Activated CD4-positive, alpha-beta T cell treated with anti-CD3 and anti-CD28 coated beads for 4 hours (primary cell): ENCODE data around the gene CEP131.
A peak's percentile ranks its signal among the peaks of the same experiment; 100 is the strongest.

Source experiments
- DNase-seq, 2 donors: peaks; one replicate each; pipeline ENCODE4 v3.0.0-alpha.2; 2020

The CEP131 gene

DNA sequence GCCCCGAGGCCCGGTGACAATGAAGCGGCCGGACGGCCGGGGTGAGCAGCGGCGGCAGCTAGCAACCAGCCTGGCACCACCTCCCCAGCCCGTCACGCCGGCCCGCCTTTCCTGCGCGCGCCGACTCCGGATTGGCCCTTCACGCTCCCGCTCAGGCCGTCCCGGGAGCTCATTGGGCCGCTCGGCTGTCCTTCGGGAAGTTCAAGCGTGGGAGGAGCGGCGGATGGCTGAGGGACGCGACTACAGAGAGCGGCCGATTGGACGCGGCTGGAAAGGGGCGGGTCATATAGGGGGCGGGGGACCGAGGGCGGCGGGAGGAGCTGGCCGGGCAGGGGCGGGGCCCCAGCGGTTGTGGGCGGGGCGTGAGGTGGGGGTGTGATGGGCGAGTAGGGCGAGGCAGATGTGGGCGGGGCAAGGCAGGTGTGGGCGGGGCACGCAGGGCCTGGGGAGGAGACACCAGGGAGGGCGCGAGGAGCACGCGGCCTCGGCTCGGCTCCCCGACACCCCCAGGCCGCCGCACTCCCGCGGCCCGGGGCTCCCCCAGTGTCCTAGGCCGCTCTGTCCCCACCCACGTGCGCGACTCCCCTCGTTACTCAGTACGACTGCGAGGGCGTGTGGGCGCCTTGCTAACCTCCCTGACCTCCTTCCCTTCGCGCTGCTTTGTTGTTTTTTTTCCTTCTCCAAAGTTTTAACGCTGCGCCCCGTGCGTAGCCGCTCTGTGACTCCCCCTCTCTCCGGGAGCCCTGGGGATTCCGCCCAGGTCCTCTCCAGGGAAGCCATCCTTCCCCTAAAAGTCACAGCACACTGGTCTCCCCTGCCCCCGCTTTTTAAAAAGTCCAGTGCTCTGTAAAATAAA, at the start of gene CEP131:
TSS of gene CEP131 (minus strand) at position 60 of the 856 bp plus-strand sequence. CDS start 2,909 bp downstream, outside the sequence.
- peak; percentile 99 to 100 for DNase-seq

DNA sequence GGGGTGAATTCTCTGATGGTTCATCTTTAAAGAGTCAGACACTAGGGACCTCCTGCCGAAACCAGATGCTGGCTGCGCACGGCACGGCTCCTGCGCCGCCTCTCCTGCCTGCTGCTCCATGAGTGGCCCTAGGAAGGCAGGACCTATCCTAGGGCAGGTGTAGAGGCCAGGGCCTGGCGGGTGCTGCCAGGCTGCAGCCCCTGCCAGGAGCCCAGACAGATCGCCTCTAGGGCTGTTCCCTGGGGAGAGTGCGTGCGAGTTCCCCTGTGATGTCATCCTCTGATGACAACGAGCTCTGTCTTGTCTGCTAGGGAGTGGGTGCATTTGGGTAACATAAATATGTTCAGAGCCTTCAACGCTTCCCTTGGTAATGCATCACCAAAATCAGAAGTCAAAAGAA, 48.5 kb upstream of the CEP131 start:
- DNase-seq, result no peak

DNA sequence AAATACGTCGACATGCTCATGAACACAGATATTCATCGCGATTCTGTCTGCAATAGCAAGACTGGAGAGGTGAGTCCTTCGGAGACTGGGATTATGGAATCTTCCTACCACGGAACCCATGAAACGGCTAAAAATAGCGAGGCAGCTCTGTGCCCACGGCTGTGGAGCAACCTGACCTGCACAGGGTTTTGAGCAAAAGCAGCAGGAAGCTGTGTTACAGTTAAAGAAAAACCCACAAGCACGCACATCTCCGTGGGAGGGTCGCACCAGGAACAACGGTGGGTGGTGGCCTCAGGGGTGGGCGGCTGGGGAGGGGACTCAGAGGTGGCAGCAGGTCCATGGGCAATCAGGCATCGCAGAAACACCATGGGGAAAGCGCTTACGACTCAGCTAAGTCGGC, 47.5 kb upstream of the CEP131 start:
- no peak for DNase-seq

DNA sequence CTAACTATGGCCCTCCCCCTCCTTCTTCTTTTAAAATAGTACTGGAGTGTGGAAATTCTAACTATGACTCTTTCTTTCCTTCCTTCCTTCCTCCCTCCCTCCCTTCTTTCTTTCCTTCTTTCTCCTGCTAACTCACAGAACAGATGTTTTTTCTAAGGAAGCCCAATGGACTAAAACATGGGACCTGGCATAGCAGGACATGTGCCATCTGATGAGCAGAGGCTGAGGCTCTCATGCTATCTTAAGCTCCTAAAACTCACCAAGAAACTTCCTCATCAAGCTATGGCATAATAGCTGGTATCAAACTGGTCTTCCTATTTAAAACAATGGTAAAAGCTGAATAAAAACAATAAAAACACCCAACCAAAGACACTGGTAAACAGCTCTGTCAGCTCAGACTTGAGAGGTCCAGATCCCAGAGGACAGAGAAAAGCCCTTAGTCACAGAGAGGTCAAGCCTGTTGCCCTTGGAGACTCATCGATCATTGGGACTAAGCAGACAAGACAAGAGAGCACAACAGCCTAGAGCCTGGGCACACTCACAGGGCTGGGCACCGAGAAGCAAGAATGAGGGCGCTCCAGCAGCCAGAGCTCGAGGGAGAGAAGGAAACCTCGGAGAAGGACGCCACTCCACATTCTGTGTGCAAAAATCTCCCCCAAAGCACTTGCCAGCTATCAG, 44.8 kb upstream of the CEP131 start:
- no peak for DNase-seq

DNA sequence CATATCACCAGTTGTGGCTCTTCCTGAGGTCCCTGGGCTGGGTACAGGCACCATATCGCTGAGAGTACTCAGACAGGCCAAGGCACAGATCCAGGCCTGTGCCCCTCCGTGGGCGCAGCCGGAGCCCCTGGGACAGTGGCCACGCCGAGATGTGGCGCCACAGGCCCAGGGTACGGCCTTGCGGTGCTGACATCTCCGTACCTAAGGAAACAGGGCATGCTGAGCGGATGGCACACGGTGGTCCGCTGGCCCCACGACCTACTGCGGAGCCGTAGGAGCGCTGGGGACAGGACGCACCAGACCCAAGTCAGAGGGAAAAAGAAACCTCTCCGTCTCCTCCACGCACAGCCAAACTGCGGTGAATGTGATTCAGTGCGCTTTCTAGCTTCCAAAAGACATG, 42.8 kb upstream of the CEP131 start:
- no peak for DNase-seq

DNA sequence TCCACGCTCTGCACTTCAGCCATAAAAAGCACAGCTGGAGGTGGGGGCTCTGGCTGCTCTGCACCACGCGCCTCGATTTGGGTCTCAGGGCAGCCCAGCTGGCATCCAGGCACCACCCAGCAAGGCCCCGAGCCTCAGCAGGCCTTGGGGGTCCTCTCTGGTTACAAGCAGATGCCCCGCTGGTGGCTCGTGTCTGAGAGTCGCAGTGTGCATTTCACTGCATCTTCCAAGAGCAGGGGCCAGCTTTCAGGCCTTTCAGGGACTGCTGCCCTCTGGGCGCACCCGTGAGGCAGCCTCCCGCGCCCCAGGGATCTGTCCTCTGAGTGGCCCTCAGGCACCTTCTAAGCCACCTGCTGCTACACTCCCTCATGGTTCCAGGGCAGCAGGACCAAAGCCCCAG, 41.9 kb upstream of the CEP131 start:
- no peak for DNase-seq

DNA sequence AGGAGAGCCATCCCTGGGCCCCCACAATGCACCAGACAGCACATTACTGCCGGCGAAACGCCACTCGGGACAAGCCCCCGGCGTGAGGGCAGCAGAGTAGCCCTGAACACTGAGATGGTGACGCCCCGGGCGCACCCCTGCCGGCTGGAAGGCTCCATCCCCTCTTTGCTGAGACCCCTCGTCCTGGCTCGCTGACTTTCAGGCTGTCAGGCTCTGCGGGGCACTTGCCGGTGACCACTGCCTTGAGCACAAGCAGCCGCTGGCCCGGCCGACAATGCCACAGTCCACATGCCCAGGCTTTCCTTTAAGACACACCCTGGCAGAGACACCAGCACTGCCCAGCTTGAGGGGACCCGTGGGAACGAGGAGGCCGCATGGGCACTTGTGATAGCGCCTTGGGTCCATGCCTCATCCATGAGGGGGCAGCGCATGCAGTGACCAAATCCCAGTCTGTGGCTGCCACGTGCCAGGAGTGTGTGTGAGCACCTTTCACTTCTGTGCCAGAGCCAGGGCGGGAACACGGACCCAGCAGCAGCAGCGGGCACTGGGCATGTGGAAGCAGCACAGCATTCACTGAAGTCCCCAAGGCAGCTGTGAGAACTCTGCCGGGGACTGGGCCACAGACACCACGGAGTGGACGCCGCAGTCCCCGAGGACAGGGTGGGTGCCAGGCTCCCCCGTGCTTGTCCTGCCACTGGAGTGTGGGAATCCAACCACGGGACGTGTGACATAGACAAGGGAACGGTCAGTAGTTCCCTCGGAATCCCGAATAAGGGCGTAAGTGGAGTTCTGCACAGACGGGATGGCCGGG, 40.8 kb upstream of the CEP131 start:
- no peak for DNase-seq

DNA sequence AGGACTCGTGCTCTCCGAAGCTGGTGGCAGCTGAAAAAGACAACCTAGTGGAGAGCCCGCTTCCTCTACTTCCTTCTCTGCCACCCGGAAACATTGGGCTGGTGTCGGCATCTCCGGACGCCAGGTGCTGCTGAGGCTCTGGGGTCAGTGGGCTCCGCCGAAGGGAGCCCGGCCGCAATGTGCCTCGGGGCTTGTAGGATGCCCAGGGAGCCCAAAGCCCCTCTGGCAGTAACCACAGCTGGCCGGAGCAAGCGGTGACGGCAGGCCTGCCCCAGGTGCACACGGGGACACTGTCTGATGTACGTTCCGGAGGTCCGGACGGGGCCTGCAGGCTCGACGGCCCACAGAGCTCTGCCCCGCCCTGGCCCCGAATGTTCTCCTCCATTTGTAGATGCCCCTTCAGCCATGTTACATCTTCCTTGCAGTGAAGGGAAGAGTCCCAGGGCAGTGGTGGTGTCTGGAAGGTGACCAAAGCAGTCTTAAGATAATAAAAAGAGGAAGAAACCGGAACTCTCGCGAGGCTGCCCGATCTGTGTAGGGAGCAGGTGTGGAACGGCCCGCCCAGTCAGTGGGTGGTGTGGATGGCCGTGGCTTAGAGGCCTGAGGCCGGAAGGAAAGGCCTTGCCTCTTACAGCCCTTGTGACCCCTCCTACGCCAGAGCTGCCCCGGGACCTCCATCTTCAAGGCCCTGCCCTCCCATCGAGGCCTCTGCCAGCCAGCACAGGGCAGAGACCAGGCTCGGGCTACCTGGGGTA, 39.0 kb upstream of the CEP131 start:
- DNase-seq, result no peak

DNA sequence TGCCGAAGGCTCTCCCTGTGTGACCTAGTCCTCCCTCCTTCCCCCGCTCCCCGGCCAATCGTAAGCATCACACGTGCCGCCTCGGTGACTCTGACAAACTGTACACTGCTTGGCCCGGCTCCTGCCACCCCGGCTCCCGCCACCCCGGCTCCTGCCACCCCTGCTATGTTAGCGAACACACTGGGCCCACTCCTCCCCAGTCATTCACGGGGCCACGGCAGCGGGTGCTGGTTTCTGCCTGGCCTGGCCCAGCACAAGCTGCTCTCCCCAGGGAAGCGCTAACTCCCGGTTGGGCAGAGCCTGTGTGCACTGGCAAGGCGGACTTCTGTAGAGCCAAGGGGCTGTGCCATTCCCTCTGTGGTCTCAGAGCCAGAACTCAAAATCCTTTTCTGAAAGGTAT, 38.3 kb upstream of the CEP131 start:
- DNase-seq, result no peak

DNA sequence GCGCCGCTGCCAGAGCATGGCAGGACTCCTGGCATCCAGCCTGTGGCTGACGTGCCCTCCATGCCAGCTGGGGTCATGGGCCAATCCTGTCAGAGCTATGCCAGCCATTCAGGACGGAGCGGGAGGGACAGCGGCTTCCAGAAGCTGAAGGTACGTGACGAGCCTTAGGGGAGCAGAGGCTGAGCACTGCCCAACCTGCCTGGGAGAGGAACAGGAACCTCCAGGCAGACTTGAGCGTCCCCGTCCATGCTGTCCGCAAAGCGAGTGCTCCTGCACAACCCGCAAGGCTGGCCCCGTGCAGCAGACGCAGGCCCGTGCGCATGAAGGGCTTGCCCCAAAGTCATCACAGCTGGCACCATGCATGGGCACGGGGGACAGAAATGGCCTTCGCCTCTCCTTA, 37.9 kb upstream of the CEP131 start:
- no peak for DNase-seq

DNA sequence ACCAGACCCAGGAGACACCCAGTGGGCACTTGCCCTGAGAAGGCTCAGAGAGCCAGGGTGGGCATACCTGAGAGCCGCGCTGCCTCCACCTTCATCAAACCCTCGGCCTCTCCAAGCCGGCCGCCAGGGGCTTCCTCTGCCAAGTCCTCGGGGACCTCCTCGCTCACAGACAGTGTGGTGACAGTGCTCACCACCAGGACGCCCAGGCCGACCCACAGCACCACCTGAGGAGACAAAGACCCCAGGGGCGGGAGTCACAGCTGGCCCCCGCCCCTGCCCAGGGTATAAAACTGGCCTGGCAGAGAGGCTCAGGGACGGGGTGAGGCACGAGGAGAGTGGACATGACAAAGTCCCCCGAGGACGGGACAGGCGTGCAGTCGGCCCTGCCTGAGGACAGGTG, 37.4 kb upstream of the CEP131 start:
- DNase-seq, result no peak

DNA sequence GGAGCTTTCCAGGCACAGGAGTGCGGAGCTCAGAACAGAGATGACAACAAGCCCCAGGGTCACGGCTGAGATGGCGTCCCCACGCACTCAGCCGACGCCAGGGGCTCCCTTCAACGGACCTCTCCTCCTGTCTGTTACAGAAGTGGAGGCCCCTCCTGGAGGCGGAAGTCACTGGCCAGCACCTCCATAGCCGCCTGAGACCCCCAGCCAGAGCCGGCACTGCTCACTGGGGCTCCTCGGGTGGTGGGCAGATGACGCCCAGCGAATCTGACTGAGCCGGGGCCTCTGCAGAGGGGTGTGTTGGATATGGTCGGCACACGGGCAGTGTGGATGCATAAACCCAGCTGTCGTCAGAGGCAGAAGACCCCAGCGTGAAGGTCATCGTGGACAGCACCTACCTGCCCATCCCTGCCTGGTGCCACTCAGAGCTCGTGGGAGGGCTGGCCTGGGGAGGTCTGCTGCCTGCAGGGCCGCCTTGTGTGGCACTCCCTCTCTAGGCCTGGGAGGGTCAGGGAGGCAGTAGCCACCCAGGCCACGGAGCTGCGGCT, 36.4 kb upstream of the CEP131 start:
- DNase-seq, result no peak

DNA sequence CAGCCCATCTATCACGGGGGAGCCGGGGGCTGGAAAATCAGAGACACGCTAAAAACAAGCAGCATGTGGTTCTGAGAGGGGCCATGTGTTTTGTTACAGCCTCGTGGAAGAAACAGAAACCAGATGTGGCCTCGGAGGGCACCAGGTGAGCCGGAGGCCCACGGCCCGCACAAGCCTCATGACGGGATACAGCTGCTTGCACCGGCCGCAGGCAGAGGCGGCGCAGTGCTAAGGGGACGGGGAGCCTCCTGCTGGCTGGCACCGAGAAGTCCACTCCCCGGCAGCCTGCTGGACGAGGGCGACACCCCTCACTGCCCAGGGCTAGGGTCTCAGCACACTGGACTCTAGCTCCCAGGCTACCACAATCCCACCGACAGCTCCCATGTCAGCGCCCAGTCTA, 35.5 kb upstream of the CEP131 start:
- DNase-seq, result no peak

DNA sequence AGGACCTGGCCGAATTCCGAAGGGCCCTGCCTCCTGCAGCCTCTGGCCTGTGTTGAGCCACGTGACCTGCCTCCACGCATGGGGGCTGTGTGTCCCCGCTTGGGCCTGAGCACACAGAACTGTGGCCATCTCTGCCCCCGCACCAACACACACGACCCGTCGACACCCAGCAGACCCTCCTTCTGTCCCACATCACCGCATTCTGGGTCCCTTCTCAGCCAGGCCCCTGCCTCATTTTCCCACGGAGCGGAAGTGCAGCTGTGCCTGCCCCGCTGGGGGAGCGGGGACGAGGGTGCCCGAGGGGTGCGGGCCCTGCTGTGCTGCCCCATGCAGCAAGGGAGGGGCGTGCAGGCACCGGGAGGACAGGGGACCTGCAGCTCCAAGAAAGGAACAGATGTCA, 34.8 kb upstream of the CEP131 start:
- no peak for DNase-seq

DNA sequence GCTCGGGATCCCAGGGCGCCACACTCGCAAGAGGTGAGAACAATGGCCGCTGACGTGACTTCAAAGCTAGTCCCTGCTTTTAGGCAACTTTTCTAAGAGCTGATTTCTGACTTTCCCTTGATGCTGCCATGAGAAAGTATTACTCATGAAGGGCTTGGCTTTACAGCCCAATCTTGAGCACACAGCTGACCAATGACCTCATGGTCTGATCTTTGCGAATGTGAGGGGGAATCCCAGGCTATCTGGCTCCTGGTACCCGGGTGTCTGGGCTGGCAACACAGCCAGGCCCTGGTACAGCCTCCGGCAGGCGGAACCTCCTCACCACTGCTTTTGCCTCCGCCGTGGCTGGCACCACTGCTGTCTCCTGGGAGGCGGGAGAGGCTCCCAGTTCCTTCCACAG, 33.9 kb upstream of the CEP131 start:
- DNase-seq, result no peak

DNA sequence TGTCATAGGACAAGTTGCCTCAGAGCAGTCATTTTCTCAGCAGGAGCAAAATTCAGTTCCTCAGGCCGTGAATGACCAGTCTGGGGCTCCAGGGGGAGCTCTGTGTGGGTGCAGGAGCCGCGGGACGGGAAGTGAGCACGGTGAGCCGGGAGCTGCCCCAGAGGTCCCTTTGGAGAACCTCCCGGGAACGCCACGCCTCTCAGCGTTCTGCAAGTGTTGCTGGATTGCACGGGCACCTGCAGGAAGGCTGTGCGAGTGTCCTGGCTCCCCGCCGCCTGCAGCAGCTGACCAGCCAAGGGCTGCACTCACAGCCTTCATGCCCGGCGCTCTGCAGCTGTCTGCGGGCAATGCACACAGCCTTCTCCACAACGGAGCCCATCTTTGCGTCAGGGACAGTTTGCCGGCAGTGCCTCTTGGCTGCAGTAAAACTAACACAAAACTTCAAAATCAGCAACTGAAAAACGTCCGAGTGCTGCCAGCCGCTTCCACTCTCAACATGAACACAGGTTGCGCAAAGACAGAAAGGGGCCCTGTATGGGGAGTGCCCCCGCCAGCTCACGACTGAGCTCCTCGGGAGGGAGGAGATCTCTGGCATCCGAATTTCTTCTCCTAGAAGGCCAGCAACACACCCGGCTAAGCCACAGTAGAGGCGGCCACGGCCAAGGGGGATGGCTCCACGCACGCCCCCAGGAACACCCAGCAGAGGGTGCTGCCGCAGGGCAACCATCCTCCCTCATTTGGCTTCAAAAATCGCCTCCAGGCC, 32.4 kb upstream of the CEP131 start:
- no peak for DNase-seq

DNA sequence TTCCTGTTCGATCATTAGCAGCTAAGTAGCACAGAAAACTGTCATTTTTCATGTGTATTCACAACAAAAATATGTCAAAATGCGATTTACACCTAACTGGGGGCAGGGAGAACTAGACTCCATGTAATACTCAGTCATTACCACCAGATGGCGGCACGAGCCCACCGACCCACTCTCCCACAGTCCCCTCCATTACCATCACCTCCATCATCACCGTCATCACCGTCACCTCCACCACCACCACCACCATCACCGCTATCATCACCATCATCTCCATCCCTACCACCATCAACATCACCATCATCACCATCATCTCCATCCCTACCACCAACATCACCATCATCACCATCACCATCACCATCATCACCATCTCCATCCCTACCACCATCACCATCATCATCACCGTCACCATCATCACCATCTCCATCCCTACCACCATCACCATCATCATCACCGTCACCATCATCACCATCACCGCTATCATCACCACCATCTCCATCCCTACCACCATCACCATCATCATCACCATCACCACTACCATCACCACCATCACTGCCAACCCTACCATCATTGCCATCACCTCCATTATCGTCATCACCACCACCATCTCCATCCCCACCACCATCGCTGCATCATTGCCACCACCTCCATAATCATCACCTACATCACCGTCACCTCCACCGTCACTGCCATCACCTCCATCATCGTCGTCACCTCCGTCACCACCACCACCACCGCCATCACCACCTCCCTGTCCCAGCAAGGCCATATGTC, 30.8 kb upstream of the CEP131 start:
- DNase-seq, result peak; percentile 53 to 67

DNA sequence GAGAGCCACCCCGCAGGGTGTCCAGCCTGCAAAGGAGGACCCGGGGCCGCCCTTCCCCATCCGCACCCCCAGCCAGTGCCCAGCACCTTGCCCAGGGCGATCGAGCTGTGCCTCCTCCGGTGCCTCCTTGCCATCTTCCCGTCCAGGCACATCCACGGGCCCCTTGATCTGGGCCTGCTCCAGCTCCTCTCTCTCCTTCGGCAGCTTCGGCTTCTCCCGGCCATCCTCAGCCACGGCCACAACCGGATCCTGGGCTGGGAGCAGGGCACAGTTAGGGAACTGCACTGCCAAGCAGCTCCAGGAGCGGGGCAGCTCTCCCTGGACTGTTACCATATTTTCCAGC, 30.2 kb upstream of the CEP131 start:
- DNase-seq, result no peak

DNA sequence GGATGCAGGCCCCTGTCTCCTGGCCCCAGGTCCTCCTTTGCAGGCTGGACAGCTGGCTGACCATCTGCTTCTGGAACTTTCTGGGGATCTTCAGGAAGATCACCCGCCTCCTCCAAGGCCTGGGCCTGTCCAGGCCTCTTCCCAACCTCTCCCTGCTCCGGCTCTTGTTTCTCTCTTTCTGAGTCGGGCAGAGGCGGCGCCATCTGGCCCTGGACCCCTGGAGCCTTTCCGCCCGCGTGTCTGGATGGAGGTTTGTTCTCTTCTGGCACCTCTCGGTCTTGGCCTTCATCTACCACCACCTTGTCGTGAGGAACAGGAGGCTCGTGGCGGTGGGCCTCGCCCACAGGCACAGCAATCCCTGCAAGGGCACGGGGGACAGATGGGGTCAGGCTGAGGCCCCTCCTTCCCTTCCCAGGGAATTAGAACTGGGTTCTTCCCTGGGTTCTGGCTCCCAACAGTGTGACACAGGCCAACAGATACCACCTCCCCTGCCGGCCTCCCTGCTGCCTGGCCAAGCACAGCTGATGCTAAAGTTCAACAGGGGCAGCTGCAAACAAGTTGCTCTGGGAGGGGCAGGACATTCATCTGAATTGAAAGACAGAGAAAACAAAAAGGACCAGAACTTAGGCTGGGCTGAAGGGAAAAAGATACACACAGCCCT, 29.7 kb upstream of the CEP131 start:
- no peak for DNase-seq

DNA sequence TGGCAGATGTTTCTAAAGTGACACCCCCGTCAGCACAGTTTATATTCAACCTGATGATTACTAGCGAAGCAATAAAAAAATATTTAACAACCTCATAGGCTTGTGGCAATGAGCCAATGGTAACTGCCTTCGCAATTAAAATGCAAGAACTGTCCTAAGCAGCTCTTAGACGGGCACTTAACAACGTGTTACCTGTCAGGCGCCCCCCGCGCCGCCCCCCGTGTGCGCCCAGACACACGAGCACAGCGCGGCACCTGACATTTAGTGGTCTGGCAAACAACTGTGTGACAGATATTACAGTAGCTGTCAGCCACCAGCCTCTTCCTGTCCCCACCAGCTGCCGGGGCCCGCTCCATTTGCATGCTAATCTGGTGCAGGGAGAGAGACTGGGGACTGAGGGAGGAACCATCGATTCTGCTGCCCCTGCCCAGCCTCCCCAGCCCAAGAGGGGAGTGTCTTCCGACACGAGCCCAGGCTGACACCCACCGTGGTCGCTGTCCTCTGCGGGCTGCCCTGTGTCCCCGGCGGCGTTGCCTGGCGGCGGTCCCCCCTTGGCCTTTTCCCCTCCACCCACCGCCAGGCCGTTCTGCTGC, 29.0 kb upstream of the CEP131 start:
- DNase-seq, result no peak
